ENCODE results near the gene PSG4.
"Not testable (repeated sequence)": the region's sequence is repeated elsewhere in the genome, so short reads cannot be mapped to it uniquely, and the experiment has no call there.

DNA sequence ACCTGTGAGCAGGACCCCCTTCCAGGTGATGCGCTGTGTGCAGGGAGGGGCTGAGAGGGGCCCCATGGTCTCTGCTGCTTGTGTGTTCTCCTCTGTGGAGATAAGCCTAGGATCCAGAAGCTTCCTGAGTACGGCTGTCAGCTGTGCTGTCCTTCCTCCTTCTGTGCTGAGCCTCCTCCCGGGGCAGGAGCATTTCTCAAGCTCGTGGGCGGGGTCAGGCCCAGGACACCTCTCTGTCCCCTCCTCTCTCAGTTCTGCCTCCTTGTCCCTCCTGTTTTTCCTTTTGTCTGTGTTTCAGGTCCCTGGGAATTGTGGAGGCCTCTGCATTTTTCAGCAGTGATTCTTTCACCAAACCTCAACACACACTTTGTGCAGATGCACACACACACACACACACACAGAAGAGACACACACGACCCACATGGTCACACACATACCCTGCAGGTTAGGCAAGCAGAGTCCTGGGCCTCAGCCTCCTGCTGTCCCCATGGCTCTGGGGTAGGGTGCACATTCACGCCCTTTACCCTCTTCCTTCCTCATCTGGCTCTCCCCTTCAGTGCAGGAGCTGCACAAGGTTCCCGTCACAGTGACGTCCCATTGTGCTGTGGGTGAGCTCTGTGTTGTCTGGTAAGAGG, at the start of gene PSG4:
- TF ChIP-seq, protein P1, sequence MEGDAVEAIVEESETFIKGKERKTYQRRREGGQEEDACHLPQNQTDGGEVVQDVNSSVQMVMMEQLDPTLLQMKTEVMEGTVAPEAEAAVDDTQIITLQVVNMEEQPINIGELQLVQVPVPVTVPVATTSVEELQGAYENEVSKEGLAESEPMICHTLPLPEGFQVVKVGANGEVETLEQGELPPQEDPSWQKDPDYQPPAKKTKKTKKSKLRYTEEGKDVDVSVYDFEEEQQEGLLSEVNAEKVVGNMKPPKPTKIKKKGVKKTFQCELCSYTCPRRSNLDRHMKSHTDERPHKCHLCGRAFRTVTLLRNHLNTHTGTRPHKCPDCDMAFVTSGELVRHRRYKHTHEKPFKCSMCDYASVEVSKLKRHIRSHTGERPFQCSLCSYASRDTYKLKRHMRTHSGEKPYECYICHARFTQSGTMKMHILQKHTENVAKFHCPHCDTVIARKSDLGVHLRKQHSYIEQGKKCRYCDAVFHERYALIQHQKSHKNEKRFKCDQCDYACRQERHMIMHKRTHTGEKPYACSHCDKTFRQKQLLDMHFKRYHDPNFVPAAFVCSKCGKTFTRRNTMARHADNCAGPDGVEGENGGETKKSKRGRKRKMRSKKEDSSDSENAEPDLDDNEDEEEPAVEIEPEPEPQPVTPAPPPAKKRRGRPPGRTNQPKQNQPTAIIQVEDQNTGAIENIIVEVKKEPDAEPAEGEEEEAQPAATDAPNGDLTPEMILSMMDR (IDR thresholded peaks at IDR 0.05), result not testable (repeated sequence)
- TF ChIP-seq POLR2A (IDR thresholded peaks at IDR 0.05), result not testable (repeated sequence)
